HG03378 (cell line): ENCODE measurements around the gene TMED1.
"Not testable (repeated sequence)": the region's sequence is repeated elsewhere in the genome, so short reads cannot be mapped to it uniquely, and the experiment has no call there.

Source experiments
- ATAC-seq: cut with Tn5 transposase; IDR thresholded peaks from one replicate; pipeline ENCODE4 v1.9.1; 2021; ENCODE audit warnings: mild to moderate bottlenecking, moderate library complexity; ENCODE audit not compliant: unreplicated experiment

The TMED1 gene

DNA sequence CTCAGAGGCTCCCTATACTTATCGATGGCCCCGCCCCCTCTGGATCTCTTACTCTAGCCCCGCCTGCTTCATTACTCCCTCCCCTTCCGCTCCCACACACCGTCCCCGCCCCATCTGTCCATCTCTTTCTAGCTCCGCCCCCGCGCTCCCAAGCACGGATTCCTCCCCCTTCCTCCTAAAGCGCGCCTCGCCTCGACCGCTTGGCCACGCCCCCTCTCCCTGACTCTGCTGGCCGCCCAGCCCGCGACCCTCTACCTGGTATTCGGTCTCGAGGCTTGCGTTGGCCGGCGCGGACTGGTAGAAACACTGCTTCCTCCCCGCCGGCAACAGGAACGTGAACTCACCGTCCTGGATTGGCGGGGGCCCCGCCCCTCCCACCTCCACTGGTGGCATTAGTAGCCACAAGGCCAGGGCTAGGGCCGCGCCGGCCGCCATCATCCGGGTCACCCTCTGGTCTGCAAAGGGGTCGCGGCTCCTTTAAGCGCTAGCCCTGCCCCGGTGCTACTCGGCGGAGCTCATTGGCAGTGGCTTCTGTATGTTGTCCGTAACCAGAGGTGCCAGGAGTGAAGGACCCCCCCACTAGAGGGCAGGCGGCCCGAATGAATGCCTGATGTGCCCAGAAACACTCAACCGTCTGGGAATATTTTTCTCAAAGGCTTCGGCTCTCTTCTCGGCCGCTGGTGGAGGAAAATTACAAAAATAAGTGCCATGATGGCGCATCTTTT lies at the start of gene TMED1:
Gene TMED1, minus strand, starts transcription at position 459 of the 725 bp plus-strand sequence. Its CDS starts 21 bp downstream, at position 438.
- peak; percentile 48 for ATAC-seq

- no peak for ATAC-seq
Measured at GRCh38 chr19:10885201-10886169, 49.5 kb upstream of the TMED1 start.

DNA sequence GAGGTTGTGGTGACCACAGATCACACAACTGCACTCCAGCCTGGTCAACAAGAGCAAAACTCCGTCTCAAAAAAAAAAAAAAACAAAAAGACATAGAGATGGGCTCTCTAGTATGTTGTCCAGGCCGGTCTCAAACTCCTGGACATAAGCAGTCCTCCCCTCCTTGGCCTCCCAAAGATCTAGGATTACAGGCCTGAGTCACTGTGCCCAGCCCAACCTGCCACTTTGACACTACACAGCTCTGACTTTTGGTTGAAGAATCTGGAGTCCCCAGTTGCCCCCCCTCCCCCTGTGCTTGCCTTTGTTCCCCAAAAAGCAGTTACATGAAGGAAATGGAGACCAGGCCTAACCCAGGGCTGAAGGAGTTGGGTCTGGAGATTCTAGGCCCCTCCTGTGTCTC lies 48.3 kb upstream of the TMED1 start:
- no peak for ATAC-seq

- no peak for ATAC-seq
Measured at GRCh38 chr19:10882108-10882457, 46.1 kb upstream of the TMED1 start.

DNA sequence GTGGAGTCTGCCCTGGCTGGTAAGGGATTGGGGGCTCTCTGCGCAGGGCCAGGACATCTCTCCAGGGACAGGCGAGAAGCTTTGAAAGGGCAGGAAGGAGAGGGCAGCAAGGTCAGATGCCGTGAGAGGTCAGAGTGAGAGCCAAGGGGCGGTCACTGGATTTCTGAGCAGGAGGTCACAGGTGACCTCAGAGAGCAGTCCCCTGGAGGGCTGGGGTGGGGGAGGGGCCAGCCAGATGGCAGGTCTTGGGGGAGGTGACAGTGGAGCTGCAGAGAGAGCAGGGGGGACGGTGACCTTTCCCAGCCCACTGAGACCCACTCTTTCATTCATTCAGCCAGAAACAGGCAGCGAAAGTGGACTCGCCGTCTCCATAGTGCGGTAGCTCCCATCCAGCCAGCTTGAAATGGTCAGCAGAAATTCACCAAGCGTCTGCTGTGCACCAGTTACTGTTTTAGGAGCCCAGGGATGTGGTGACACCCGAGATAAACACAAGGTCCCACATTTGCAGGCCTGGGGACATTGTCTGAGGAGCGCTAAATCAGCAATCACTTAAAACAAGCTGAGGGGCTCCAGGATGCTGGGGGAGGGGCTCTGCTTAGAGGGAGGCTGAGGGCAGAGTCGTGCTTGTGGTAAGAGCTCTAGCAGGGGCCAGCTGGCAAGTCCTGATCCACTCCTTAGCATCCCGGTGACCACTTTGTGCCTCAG lies 45.5 kb upstream of the TMED1 start:
- no peak for ATAC-seq

DNA sequence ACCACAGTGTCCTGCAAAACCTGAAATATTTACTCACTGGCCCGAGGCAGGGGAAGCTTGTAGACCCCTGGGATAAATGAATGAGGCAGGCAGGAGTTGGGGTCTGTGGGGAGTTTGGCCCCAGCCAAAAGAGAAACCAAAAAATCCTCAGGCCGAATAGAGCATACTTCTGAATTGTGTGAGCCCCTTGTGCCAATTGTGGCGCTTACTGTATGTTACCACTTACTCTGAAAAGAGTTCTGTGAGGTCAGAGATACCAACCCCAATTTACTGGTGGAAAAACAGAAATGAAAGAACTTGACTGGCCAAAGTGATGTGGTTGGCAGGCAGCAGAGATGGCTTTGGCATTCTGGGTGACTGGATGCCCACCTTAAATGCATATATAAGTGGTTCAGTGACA lies 42.2 kb upstream of the TMED1 start:
- ATAC-seq: no peak

GRCh38 chr19:10877608-10878007 lies 41.6 kb upstream of the TMED1 start:
- ATAC-seq: not testable (repeated sequence)

DNA sequence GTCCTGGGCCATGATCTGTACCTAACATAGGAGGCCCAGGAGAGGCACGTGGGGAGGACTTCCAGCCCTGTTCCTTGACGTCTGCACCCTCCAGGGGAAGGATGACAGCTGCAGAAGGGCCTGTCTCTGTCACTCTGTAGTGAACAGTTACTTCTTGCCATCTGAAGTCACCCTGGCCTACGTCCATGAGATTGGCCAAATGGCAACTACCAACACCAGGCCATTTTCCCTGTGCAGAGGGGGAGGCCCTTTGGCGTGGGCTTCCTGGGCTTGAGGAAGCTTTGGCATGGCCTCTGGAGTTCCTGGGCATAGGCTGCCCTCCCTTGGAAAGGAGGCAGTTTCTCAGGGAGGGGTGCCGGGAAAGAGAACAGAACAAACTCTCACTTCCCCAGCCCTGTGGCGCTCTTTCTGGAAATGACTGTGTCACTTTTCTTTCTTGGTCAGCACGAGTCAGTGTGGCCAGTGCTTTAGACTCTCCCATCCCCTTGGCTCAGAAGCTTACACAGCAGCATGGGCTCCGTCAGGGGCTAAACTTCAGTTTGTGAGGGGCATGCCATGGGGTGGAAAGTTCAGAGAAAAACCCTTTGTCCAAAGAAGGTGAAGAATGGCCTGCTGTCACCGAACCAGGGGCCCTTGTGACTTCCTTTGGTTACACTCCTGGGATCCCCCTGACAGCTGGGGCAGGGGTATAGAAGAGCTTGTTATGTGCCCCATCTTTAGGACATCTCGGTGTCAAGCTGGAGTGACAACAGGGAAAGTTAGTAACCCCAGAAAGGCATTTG lies 40.6 kb upstream of the TMED1 start:
- no peak for ATAC-seq

GRCh38 chr19:10874024-10874423 lies 38.0 kb upstream of the TMED1 start:
- no peak for ATAC-seq

- no peak for ATAC-seq
Measured at GRCh38 chr19:10872546-10873107, 36.6 kb upstream of the TMED1 start.

GRCh38 chr19:10871711-10872545 lies 35.9 kb upstream of the TMED1 start:
- ATAC-seq: no peak

GRCh38 chr19:10870955-10871603 lies 35.1 kb upstream of the TMED1 start, which contains the start of gene CARM1:
Gene CARM1, plus strand, starts transcription at chr19:10871553. Its CDS starts 150 bp downstream, at chr19:10871703.
- ATAC-seq: peak; percentile 61

GRCh38 chr19:10870501-10870954 lies 34.5 kb upstream of the TMED1 start:
- ATAC-seq: no peak

DNA sequence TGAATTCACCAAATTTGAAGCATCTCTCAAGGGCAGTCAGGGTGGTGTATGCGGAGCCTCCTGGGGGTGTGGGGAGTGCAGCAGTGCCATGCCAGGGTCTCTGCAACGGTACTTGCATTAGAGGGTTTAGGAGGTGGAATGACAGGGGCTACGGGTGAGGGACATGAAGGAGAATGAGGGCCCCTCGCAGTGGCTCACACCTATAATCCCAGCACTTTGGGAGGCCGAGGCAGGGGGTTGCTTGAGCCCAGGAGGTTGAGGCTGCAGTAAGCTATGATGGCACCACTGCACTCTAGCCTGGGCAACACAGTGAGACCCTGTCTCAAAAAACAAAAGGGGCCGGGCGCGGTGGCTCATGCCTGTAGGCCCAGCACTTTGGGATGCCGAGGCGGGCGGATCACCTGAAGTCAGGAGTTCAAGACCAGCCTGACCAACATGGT lies 33.9 kb upstream of the TMED1 start:
- ATAC-seq: not testable (repeated sequence)

GRCh38 chr19:10868872-10869547 lies 33.0 kb upstream of the TMED1 start:
- ATAC-seq: no peak

DNA sequence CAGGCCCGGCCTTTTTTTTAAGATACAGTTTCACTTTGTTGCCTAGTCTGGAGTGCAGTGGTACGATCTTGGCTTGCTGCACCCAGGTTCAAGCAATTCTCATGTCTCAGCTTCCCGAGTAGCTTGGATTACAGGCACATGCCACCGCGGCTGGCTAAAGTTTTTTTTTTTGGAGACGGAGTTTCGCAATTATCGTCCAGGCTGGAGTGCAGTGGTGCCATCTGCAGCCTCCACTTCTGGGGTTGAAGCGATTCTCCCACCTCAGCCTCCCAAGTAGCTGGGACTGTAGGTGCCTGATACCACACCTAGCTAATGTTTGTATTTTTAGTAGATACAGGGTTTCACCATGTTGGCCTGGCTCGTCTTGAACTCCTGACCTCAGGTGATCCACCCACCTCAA lies 30.5 kb upstream of the TMED1 start:
- no peak for ATAC-seq

- ATAC-seq: no peak
Measured at GRCh38 chr19:10864538-10864899, 28.5 kb upstream of the TMED1 start.

GRCh38 chr19:10863107-10863717 lies 27.2 kb upstream of the TMED1 start:
- ATAC-seq: no peak
